ENCODE measurements around the gene ZSWIM4.

GRCh38 chr19:13875824-13876223 lies 80.6 kb downstream of the ZSWIM4 start:
- TF ChIP-seq CTCF (IDR thresholded peaks at IDR 0.05) (no peak), POLR2A (IDR thresholded peaks at IDR 0.05) (no peak)

Data from tibial nerve (tissue), 3 donors.